Mesenchymal stem cell (in vitro differentiated cells and primary cell): Measurements from ENCODE around the gene POMC.

Experiments
- DNase-seq: peaks from one replicate; pipeline ENCODE4 v3.0.0-alpha.2; 2013
- H2AFZ ChIP-seq: one replicate; pipeline ENCODE4 v1.6.1; 2013; ENCODE audit warnings: low read depth, mild to moderate bottlenecking, control low read depth, inconsistent platforms, low read length, moderate library complexity
- H2AK5ac ChIP-seq: 2 replicates; pipeline ENCODE4 v1.6.1; 2013; ENCODE audit warnings: low read length, moderate library complexity, mild to moderate bottlenecking, inconsistent platforms; ENCODE audit not compliant: severe bottlenecking
- H2BK120ac ChIP-seq: one replicate; pipeline ENCODE4 v1.6.1; 2013; ENCODE audit warnings: low read depth, mild to moderate bottlenecking, inconsistent platforms, low read length, moderate library complexity
- H2BK12ac ChIP-seq, 2 experiments: one replicate each; pipeline ENCODE4 v1.6.1; 2013; ENCODE audit warnings: inconsistent platforms in 2 of 2, low read length in 2 of 2, mild to moderate bottlenecking in 2 of 2, moderate library complexity in 2 of 2, control low read depth in 1 of 2
- H2BK15ac ChIP-seq: one replicate; pipeline ENCODE4 v1.6.1; 2013; ENCODE audit warnings: mild to moderate bottlenecking, low read depth, inconsistent platforms; ENCODE audit not compliant: poor library complexity, severe bottlenecking
- H2BK5ac ChIP-seq: 2 replicates; pipeline ENCODE4 v1.6.1; 2013; ENCODE audit warnings: low read depth, mild to moderate bottlenecking, low read length, control low read depth, inconsistent platforms; ENCODE audit not compliant: poor library complexity, severe bottlenecking
- H3K14ac ChIP-seq, 2 experiments: one replicate each; pipeline ENCODE4 v1.6.1; 2013; ENCODE audit warnings: inconsistent platforms in 2 of 2, low read length in 2 of 2, control low read depth in 1 of 2, mild to moderate bottlenecking in 1 of 2, moderate library complexity in 1 of 2
- H3K18ac ChIP-seq, 2 experiments: one replicate each; pipeline ENCODE4 v1.6.1; 2013; ENCODE audit warnings: inconsistent platforms in 2 of 2, low read length in 2 of 2, control low read depth in 1 of 2, low read depth in 1 of 2, mild to moderate bottlenecking in 1 of 2
- H3K23ac ChIP-seq, 2 experiments: one replicate each; pipeline ENCODE4 v1.6.1; 2013; ENCODE audit warnings: inconsistent platforms in 2 of 2, low read length in 2 of 2, mild to moderate bottlenecking in 2 of 2, moderate library complexity in 2 of 2, control low read depth in 1 of 2
- H3K27ac ChIP-seq: 2 replicates; pipeline ENCODE4 v1.5.1; 2013; ENCODE audit warnings: mild to moderate bottlenecking, moderate library complexity, low read length, control low read depth, inconsistent platforms; ENCODE audit not compliant: poor library complexity, severe bottlenecking
- H3K27me3 ChIP-seq, 2 experiments: 2 replicates each; pipeline versions ENCODE4 v1.6.1 to v1.7.0; 2013; ENCODE audit warnings: low read length in 2 of 2, mild to moderate bottlenecking in 2 of 2, moderate library complexity in 2 of 2, control low read depth in 1 of 2, inconsistent platforms in 1 of 2; ENCODE audit not compliant: control insufficient read depth in 1 of 2, insufficient read depth in 1 of 2
- H3K36me3 ChIP-seq, 2 experiments: 2 replicates each; pipeline versions ENCODE4 v1.6.1 to v1.7.0; 2013; ENCODE audit warnings: low read length in 2 of 2, control low read depth in 1 of 2, inconsistent platforms in 1 of 2, low read depth in 1 of 2, mild to moderate bottlenecking in 1 of 2; ENCODE audit not compliant: insufficient read depth in 2 of 2, control insufficient read depth in 1 of 2
- H3K4ac ChIP-seq, 2 experiments: one replicate each; pipeline ENCODE4 v1.6.1; 2013; ENCODE audit warnings: inconsistent platforms in 2 of 2, low read length in 2 of 2, mild to moderate bottlenecking in 2 of 2, moderate library complexity in 2 of 2, control low read depth in 1 of 2, low read depth in 1 of 2
- H3K4me1 ChIP-seq: 2 replicates; pipeline ENCODE4 v1.6.1; 2013; ENCODE audit warnings: low read depth, low read length, control low read depth; ENCODE audit not compliant: control insufficient read depth, insufficient read depth
- H3K4me2 ChIP-seq: 2 replicates; pipeline ENCODE4 v1.6.1; 2013; ENCODE audit warnings: low read length, mild to moderate bottlenecking, inconsistent platforms; ENCODE audit not compliant: poor library complexity, severe bottlenecking
- H3K4me3 ChIP-seq, 2 experiments: 2 replicates each; pipeline versions ENCODE4 v1.5.1 to v1.7.0; 2013; ENCODE audit warnings: low read length in 2 of 2, mild to moderate bottlenecking in 2 of 2, control low read depth in 1 of 2, low read depth in 1 of 2; ENCODE audit not compliant: insufficient read depth in 1 of 2
- H3K79me1 ChIP-seq: replicated peaks from 2 replicates; pipeline ENCODE4 v1.6.1; 2013; ENCODE audit warnings: mild to moderate bottlenecking, control low read depth, low read length, inconsistent platforms; ENCODE audit not compliant: poor library complexity, severe bottlenecking
- H3K9ac ChIP-seq: 2 replicates; pipeline ENCODE4 v1.7.0; 2013; ENCODE audit warnings: mild to moderate bottlenecking, low read length, moderate library complexity
- H3K9me3 ChIP-seq: 2 replicates; pipeline ENCODE4 v1.7.0; 2013; ENCODE audit warnings: mild to moderate bottlenecking, low read length; ENCODE audit not compliant: control insufficient read depth
- H4K8ac ChIP-seq: one replicate; pipeline ENCODE4 v1.6.1; 2013; ENCODE audit warnings: inconsistent platforms, mild to moderate bottlenecking, low read length, moderate library complexity
- H4K91ac ChIP-seq: one replicate; pipeline ENCODE4 v1.6.1; 2013; ENCODE audit warnings: mild to moderate bottlenecking, low read length, inconsistent platforms
- WGBS: methylation state at CpG from one replicate; pipeline ENCODE4 v1.1.7; 2013; ENCODE audit warnings: mixed read lengths; 5-methylcytosine and 5-hydroxymethylcytosine counted together

Gene POMC

GRCh38 chr2:25115249-25115883 lies 53.0 kb downstream of the POMC start:
- Histone ChIP-seq H3K4me2 (no peak overlapping the region), H3K23ac (no peak overlapping the region), H2BK12ac (no peak overlapping the region), H2BK5ac (no peak overlapping the region), H2BK15ac (no peak overlapping the region), H3K9ac (no peak overlapping the region), H2AK5ac (no peak overlapping the region), H2AFZ (no peak overlapping the region), H3K27ac (no peak overlapping the region), H3K14ac (no peak overlapping the region), H3K4ac (no peak overlapping the region), H3K79me1 (no peaks in the 10 kb centered on the region), H3K4me1 (no peaks in the 10 kb centered on the region), H3K18ac (no peak overlapping the region), H3K9me3 (no peaks in the 10 kb centered on the region), H3K4me3 (no peak overlapping the region), H3K36me3 (no peaks in the 10 kb centered on the region), H4K8ac (no peak overlapping the region), H4K91ac (no peak overlapping the region), H3K27me3 (peaks cover 3 to 17% of the 10 kb centered on the region in 2 experiments), H2BK120ac (no peak overlapping the region)
- no peak for DNase-seq
- WGBS, result 83% methylated on average over 9 of the region's 9 CpGs

GRCh38 chr2:25112113-25112512 lies 56.3 kb downstream of the POMC start:
- Histone ChIP-seq H3K9me3 (no peaks in the 10 kb centered on the region), H3K27ac (no peak overlapping the region), H3K9ac (no peak overlapping the region), H2BK15ac (no peak overlapping the region), H3K79me1 (no peaks in the 10 kb centered on the region), H3K4me3 (no peak overlapping the region), H3K18ac (no peak overlapping the region), H3K14ac (no peak overlapping the region), H3K36me3 (no peaks in the 10 kb centered on the region), H4K91ac (no peak overlapping the region), H2BK120ac (no peak overlapping the region), H2BK12ac (no peak overlapping the region), H4K8ac (no peak overlapping the region), H3K4me2 (no peak overlapping the region), H2AFZ (no peak overlapping the region), H3K4ac (no peak overlapping the region), H3K4me1 (no peaks in the 10 kb centered on the region), H3K27me3 (peaks cover 3 to 17% of the 10 kb centered on the region in 2 experiments), H2BK5ac (no peak overlapping the region), H3K23ac (no peak overlapping the region), H2AK5ac (no peak overlapping the region)
- DNase-seq, result no peak
- WGBS, result 76% methylated on average over 3 of the region's 3 CpGs
